Adrenal gland (tissue), 12 donors: ENCODE results near the gene PCDHA2. TPM values are rescaled to one million over a fixed set of nuclear protein-coding genes. Genes with fewer than 3 reads are reported as not detected.

Source experiments
- DNase-seq, 7 donors: peaks; one replicate each; pipeline ENCODE4 v3.0.0-alpha.2; 2019 to 2020
- H3K27ac ChIP-seq, 5 donors: fragments of 200-600 bp; sonication (generic) in 4 of 5; 1 replicate in 3 of 5; 2 replicates in 2 of 5; pipeline versions ENCODE4 v1.5.1 to v1.8.0; 2016 to 2020; ENCODE audit warnings: mild to moderate bottlenecking in 1 of 5
- H3K27me3 ChIP-seq: fragments of 200-600 bp; 2 replicates; pipeline ENCODE4 v1.8.0; 2021
- H3K36me3 ChIP-seq, 2 donors: fragments of 200-600 bp; replicated peaks in 1 of 2; 1 replicate in 1 of 2; 2 replicates in 1 of 2; pipeline versions ENCODE4 v1.5.1 to v1.8.0; 2018 to 2022
- H3K4me1 ChIP-seq, 2 donors: fragments of 200-600 bp; replicated peaks in 1 of 2; 1 replicate in 1 of 2; 2 replicates in 1 of 2; pipeline versions ENCODE4 v1.5.1 to v1.8.0; 2018 to 2021
- H3K4me3 ChIP-seq, 4 donors: fragments of 200-600 bp; sonication (generic) in 3 of 4; one replicate each; pipeline ENCODE4 v1.5.1; 2016 to 2018
- H3K9me3 ChIP-seq, 3 donors: fragments of 200-600 bp; sonication (generic) in 1 of 3; replicated peaks in 1 of 3; 1 replicate in 2 of 3; 2 replicates in 1 of 3; pipeline versions ENCODE4 v1.5.1 to v1.8.0; 2016 to 2021
- CTCF ChIP-seq, 6 experiments: fragments of 450-650 bp in 4 of 6; fragments of 200-600 bp in 2 of 6; sonication (generic) in 1 of 6; IDR thresholded peaks; 1 replicate in 5 of 6; 2 replicates in 1 of 6; pipeline versions ENCODE4 v1.5.1 to v1.8.0; 2016 to 2021; ENCODE audit warnings: antibody characterized with exemption in 6 of 6, mild to moderate bottlenecking in 2 of 6, moderate library complexity in 1 of 6
- POLR2A ChIP-seq, 2 donors: fragments of 450-650 bp; IDR thresholded peaks; one replicate each; pipeline ENCODE4 v1.6.1; 2017; ENCODE audit warnings: antibody characterized with exemption in 2 of 2, mild to moderate bottlenecking in 2 of 2, moderate library complexity in 1 of 2
- WGBS, 4 donors: extraction: QIAGEN DNeasy Blood & Tissue Kit in 2 of 4; methylation state at CpG; one replicate each; pipeline versions ENCODE4 v1.1.5 to v1.1.7; 2013 to 2017; 5-methylcytosine and 5-hydroxymethylcytosine counted together
- intact Hi-C, 2 donors: fragments of 100-400 bp; cut with DNase I; formaldehyde crosslinking; loops; one replicate each; pipeline versions ENCODE4 v1.14.1 to v1.15.0; 2022 to 2023
- polyA plus RNA-seq, 3 donors: library from polyadenylated mRNA; stranded (reverse); fragments of 200-250 nt in 2 of 3; fragments of 350-450 nt in 1 of 3; fragmentation: Illumina TruSeq in 1 of 3; extraction: RNeasy Lipid Tissue Mini Kit (QIAGEN cat#74804) in 1 of 3; gene quantifications; one replicate each; pipeline ENCODE4 v1.2.3, GENCODE V29; 2013 to 2014
- total RNA-seq, 9 donors: library from RNA; depleted of rRNA in 4 of 9; stranded (reverse); fragments of >200 nt in 4 of 9; fragments of 120-200 nt in 1 of 9; fragmentation: NEBNext Ultra II Directional in 1 of 9; extraction: Animal tissue kit (Norgen Biotek cat#: 25700) in 1 of 9; gene quantifications; one replicate each; pipeline versions ENCODE4 v1.1.0 to v1.2.4, GENCODE V29; 2013 to 2023
- donor health status: healthy with polysubstance abuse.
- donor health status: Bipolar disorder and iron deficiency.
- donor health status: DM: yes; HTN: yes; CAD: no.
- donor health status: DM: no; HTN: no; CAD: no.
- donor health status: DM: no; HTN: no; CAD: no.
- donor health status: DM: yes; HTN: yes; CAD: no.

Gene PCDHA2
- total and polyA plus RNA-seq, 12 donors, result 0.03 to 0.28 (median 0.14) TPM; not detected in 6

GRCh38 chr5:140835622-140836510 lies 41.2 kb downstream of the PCDHA2 start:
- intact Hi-C loops, result no loop called here
- TF ChIP-seq POLR2A (IDR thresholded peaks at IDR 0.05) (no peak), CTCF (IDR thresholded peaks at IDR 0.05) (no peak)
- DNase-seq, result no peak
- no peaks in the 10 kb centered on the region for H3K9me3 ChIP-seq
- no peak overlapping the region for H3K27ac ChIP-seq
- H3K4me3 ChIP-seq, result no peak overlapping the region
- H3K27me3 ChIP-seq, result peaks cover 21% of the 10 kb centered on the region
- no peaks in the 10 kb centered on the region for H3K4me1 ChIP-seq
- no peaks in the 10 kb centered on the region for H3K36me3 ChIP-seq
- 32 to 49% (median 38%) methylated on average over 24 to 103 of the region's 103 CpGs for WGBS, 4 donors

- WGBS, 4 donors, result 13 to 26% (median 21%) methylated on average over 19 to 47 of the region's 47 CpGs
Observed at GRCh38 chr5:140840978-140841962, 46.6 kb downstream of the PCDHA2 start, which contains the start of gene PCDHA8. Gene PCDHA8 (plus strand): TSS chr5:140841187. CDS start chr5:140841322, 135 bp downstream.

GRCh38 chr5:140842798-140843733 lies 48.4 kb downstream of the PCDHA2 start:
- Histone ChIP-seq H3K36me3 (no peaks in the 10 kb centered on the region), H3K4me1 (no peaks in the 10 kb centered on the region), H3K9me3 (peaks cover 0 to 16% (median 0%) of the 10 kb centered on the region in 3 donors), H3K4me3 (no peak overlapping the region), H3K27me3 (peaks cover under 1% of the 10 kb centered on the region), H3K27ac (no peak overlapping the region)
- TF ChIP-seq CTCF (IDR thresholded peaks at IDR 0.05) (no peak), POLR2A (IDR thresholded peaks at IDR 0.05) (no peak)
- intact Hi-C loops, result no loop called here
- 35 to 49% (median 38%) methylated on average over 7 to 87 of the region's 87 CpGs; no CpG with 5 or more reads in 1 of the 4 donors for WGBS, 4 donors
- no peak for DNase-seq

More at GRCh38 chr5:140840978-140841962, 46.6 kb downstream of the PCDHA2 start, which contains the start of gene PCDHA8:
- DNase-seq, result no peak
- peak within 1 kb of the TSS in 1 of 4 donors; percentile 23 for H3K4me3 ChIP-seq
- H3K9me3 ChIP-seq, result peaks cover 0 to 13% (median 0%) of the 10 kb centered on the region in 3 donors
- intact Hi-C loops, result no loop called here
- peaks cover 5% of the 10 kb centered on the region for H3K27me3 ChIP-seq
- no peaks in the 10 kb centered on the region for H3K4me1 ChIP-seq
- H3K36me3 ChIP-seq, result no peaks in the 10 kb centered on the region
- no peak for TF ChIP-seq CTCF (IDR thresholded peaks at IDR 0.05)
- no peak for TF ChIP-seq POLR2A (IDR thresholded peaks at IDR 0.05)
- H3K27ac ChIP-seq, result no peak within 1 kb of the TSS

Other genes starting within 250 kb of the PCDHA2 start
- 10 to 100 TPM in 7 of 9 donors, 1 to 10 TPM in 2; 5.9 to 80.5 (median 40.0) TPM for gene EIF4EBP3, start 247.2 kb upstream of the PCDHA2 start, total RNA-seq
- 100 to 1,000 TPM in 2 of 3 donors, 1 to 10 TPM in 1; 7.9 to 158 (median 121) TPM for gene EIF4EBP3, start 247.2 kb upstream of the PCDHA2 start, polyA plus RNA-seq
- gene SRA1, start 237.4 kb upstream of the PCDHA2 start, total RNA-seq, result 100 to 1,000 TPM in 1 of 9 donors, 10 to 100 TPM in 8; 31.3 to 156 (median 46.0) TPM
- gene SRA1, start 237.4 kb upstream of the PCDHA2 start, polyA plus RNA-seq, result 100 to 1,000 TPM in 2 of 3 donors, 10 to 100 TPM in 1; 96.3 to 115 (median 101) TPM
- 10 to 100 TPM; 14.0 to 61.2 (median 35.5) TPM for gene APBB3, start 230.3 kb upstream of the PCDHA2 start, total RNA-seq
- gene APBB3, start 230.3 kb upstream of the PCDHA2 start, polyA plus RNA-seq, result 100 to 1,000 TPM in 2 of 3 donors, 10 to 100 TPM in 1; 25.6 to 163 (median 142) TPM
- gene SLC35A4, start 230.0 kb upstream of the PCDHA2 start, total RNA-seq, result 100 to 1,000 TPM in 3 of 9 donors, 10 to 100 TPM in 6; 17.3 to 133 (median 82.8) TPM
- gene SLC35A4, start 230.0 kb upstream of the PCDHA2 start, polyA plus RNA-seq, result 100 to 1,000 TPM in 1 of 3 donors, 10 to 100 TPM in 2; 42.1 to 135 (median 45.0) TPM
- gene CD14, start 161.7 kb upstream of the PCDHA2 start, total RNA-seq, result 100 to 1,000 TPM in 8 of 9 donors, 1 to 10 TPM in 1; 9.8 to 885 (median 316) TPM
- 100 to 1,000 TPM in 2 of 3 donors, 10 to 100 TPM in 1; 13.9 to 252 (median 101) TPM for gene CD14, start 161.7 kb upstream of the PCDHA2 start, polyA plus RNA-seq
- 100 to 1,000 TPM in 1 of 9 donors, 10 to 100 TPM in 7, 1 to 10 TPM in 1; 6.6 to 348 (median 29.5) TPM for gene TMCO6, start 155.4 kb upstream of the PCDHA2 start, total RNA-seq
- 10 to 100 TPM in 2 of 3 donors, 1 to 10 TPM in 1; 5.6 to 44.7 (median 25.3) TPM for gene TMCO6, start 155.4 kb upstream of the PCDHA2 start, polyA plus RNA-seq
- gene NDUFA2, start 147.2 kb upstream of the PCDHA2 start, total RNA-seq, result 100 to 1,000 TPM in 8 of 9 donors, 10 to 100 TPM in 1; 98.1 to 139 (median 115) TPM
- 100 to 1,000 TPM in 2 of 3 donors, 10 to 100 TPM in 1; 65.6 to 573 (median 367) TPM for gene NDUFA2, start 147.2 kb upstream of the PCDHA2 start, polyA plus RNA-seq
- 100 to 1,000 TPM in 4 of 9 donors, 10 to 100 TPM in 5; 65.7 to 478 (median 83.3) TPM for gene IK, start 147.0 kb upstream of the PCDHA2 start, total RNA-seq
- gene IK, start 147.0 kb upstream of the PCDHA2 start, polyA plus RNA-seq, result 100 to 1,000 TPM in 1 of 3 donors, 10 to 100 TPM in 2; 65.5 to 153 (median 97.5) TPM
- 10 to 100 TPM; 13.6 to 20.0 (median 17.1) TPM for gene WDR55, start 129.9 kb upstream of the PCDHA2 start, total RNA-seq
- gene WDR55, start 129.9 kb upstream of the PCDHA2 start, polyA plus RNA-seq, result 10 to 100 TPM; 13.3 to 20.8 (median 13.5) TPM
- gene DND1, start 121.3 kb upstream of the PCDHA2 start, total RNA-seq, result 1 to 10 TPM in 1 of 9 donors, under 1 TPM in 8; 0.19 to 3.6 (median 0.50) TPM
- gene DND1, start 121.3 kb upstream of the PCDHA2 start, polyA plus RNA-seq, result 1 to 10 TPM in 2 of 3 donors, under 1 TPM in 1; 0.18 to 3.1 (median 2.1) TPM
- gene HARS1, start 103.5 kb upstream of the PCDHA2 start, total RNA-seq, result 10 to 100 TPM; 36.4 to 80.6 (median 55.7) TPM
- 100 to 1,000 TPM in 1 of 3 donors, 10 to 100 TPM in 2; 92.3 to 111 (median 94.6) TPM for gene HARS1, start 103.5 kb upstream of the PCDHA2 start, polyA plus RNA-seq
- gene HARS2, start 103.4 kb upstream of the PCDHA2 start, total RNA-seq, result 10 to 100 TPM; 21.3 to 51.2 (median 32.9) TPM
- 10 to 100 TPM; 26.0 to 31.0 (median 28.6) TPM for gene HARS2, start 103.4 kb upstream of the PCDHA2 start, polyA plus RNA-seq
- gene ZMAT2, start 94.4 kb upstream of the PCDHA2 start, total RNA-seq, result 100 to 1,000 TPM in 1 of 9 donors, 10 to 100 TPM in 8; 24.6 to 122 (median 51.4) TPM
- gene ZMAT2, start 94.4 kb upstream of the PCDHA2 start, polyA plus RNA-seq, result 100 to 1,000 TPM in 1 of 3 donors, 10 to 100 TPM in 2; 42.1 to 113 (median 82.8) TPM
- under 1 TPM in 4 of 9 donors, not detected in 5; 0.07 to 0.20 (median 0.12) TPM for gene PCDHA1, start 8.7 kb upstream of the PCDHA2 start, total RNA-seq
- gene PCDHA1, start 8.7 kb upstream of the PCDHA2 start, polyA plus RNA-seq, result under 1 TPM; 0.05 to 0.08 (median 0.07) TPM
- gene PCDHA3, start 6.2 kb downstream of the PCDHA2 start, total RNA-seq, result 1 to 10 TPM in 1 of 9 donors, under 1 TPM in 6, not detected in 2; 0.10 to 1.4 (median 0.31) TPM
- gene PCDHA3, start 6.2 kb downstream of the PCDHA2 start, polyA plus RNA-seq, result 1 to 10 TPM in 1 of 3 donors, under 1 TPM in 2; 0.16 to 1.1 (median 0.24) TPM
- gene PCDHA4, start 12.2 kb downstream of the PCDHA2 start, total RNA-seq, result under 1 TPM; 0.04 to 0.96 (median 0.28) TPM
- gene PCDHA4, start 12.2 kb downstream of the PCDHA2 start, polyA plus RNA-seq, result under 1 TPM; 0.08 to 0.33 (median 0.10) TPM
- gene PCDHA5, start 26.8 kb downstream of the PCDHA2 start, total RNA-seq, result under 1 TPM in 7 of 9 donors, not detected in 2; 0.11 to 0.67 (median 0.17) TPM
- gene PCDHA5, start 26.8 kb downstream of the PCDHA2 start, polyA plus RNA-seq, result under 1 TPM; 0.07 to 0.62 (median 0.24) TPM
- gene PCDHA6, start 33.1 kb downstream of the PCDHA2 start, total RNA-seq, result 1 to 10 TPM in 1 of 9 donors, under 1 TPM in 7, not detected in 1; 0.14 to 1.1 (median 0.48) TPM
- gene PCDHA6, start 33.1 kb downstream of the PCDHA2 start, polyA plus RNA-seq, result under 1 TPM; 0.20 to 0.97 (median 0.32) TPM
- 1 to 10 TPM in 1 of 9 donors, under 1 TPM in 6, not detected in 2; 0.22 to 1.2 (median 0.35) TPM for gene PCDHA7, start 39.4 kb downstream of the PCDHA2 start, total RNA-seq
- under 1 TPM; 0.16 to 0.20 (median 0.20) TPM for gene PCDHA7, start 39.4 kb downstream of the PCDHA2 start, polyA plus RNA-seq
- under 1 TPM in 3 of 9 donors, not detected in 6; 0.14 to 0.18 (median 0.17) TPM for gene PCDHA8, start 46.3 kb downstream of the PCDHA2 start, total RNA-seq
- gene PCDHA8, start 46.3 kb downstream of the PCDHA2 start, polyA plus RNA-seq, result under 1 TPM; 0.03 to 0.16 (median 0.09) TPM
- under 1 TPM in 7 of 9 donors, not detected in 2; 0.04 to 0.39 (median 0.18) TPM for gene PCDHA9, start 53.5 kb downstream of the PCDHA2 start, total RNA-seq
- gene PCDHA9, start 53.5 kb downstream of the PCDHA2 start, polyA plus RNA-seq, result not detected
- gene PCDHA10, start 61.0 kb downstream of the PCDHA2 start, total RNA-seq, result 1 to 10 TPM in 3 of 9 donors, under 1 TPM in 6; 0.17 to 1.8 (median 0.48) TPM
- gene PCDHA10, start 61.0 kb downstream of the PCDHA2 start, polyA plus RNA-seq, result under 1 TPM; under 0.01 to 0.81 (median 0.32) TPM
- 1 to 10 TPM in 1 of 9 donors, under 1 TPM in 7, not detected in 1; 0.07 to 1.5 (median 0.35) TPM for gene PCDHA11, start 74.1 kb downstream of the PCDHA2 start, total RNA-seq
- gene PCDHA11, start 74.1 kb downstream of the PCDHA2 start, polyA plus RNA-seq, result under 1 TPM in 2 of 3 donors, not detected in 1; 0.48 to 0.51 TPM
- 1 to 10 TPM in 3 of 9 donors, under 1 TPM in 6; 0.25 to 1.9 (median 0.55) TPM for gene PCDHA12, start 80.5 kb downstream of the PCDHA2 start, total RNA-seq
- gene PCDHA12, start 80.5 kb downstream of the PCDHA2 start, polyA plus RNA-seq, result under 1 TPM; 0.17 to 0.32 (median 0.20) TPM
- under 1 TPM in 8 of 9 donors, not detected in 1; 0.12 to 0.98 (median 0.55) TPM for gene PCDHA13, start 87.3 kb downstream of the PCDHA2 start, total RNA-seq
- gene PCDHA13, start 87.3 kb downstream of the PCDHA2 start, polyA plus RNA-seq, result under 1 TPM; 0.13 to 0.32 (median 0.26) TPM
- 1 to 10 TPM in 2 of 9 donors, under 1 TPM in 7; 0.29 to 1.4 (median 0.70) TPM for gene PCDHAC1, start 131.4 kb downstream of the PCDHA2 start, total RNA-seq
- under 1 TPM; 0.10 to 0.81 (median 0.16) TPM for gene PCDHAC1, start 131.4 kb downstream of the PCDHA2 start, polyA plus RNA-seq
- gene PCDHAC2, start 171.6 kb downstream of the PCDHA2 start, total RNA-seq, result 1 to 10 TPM in 6 of 9 donors, under 1 TPM in 3; 0.30 to 6.1 (median 1.1) TPM
- gene PCDHAC2, start 171.6 kb downstream of the PCDHA2 start, polyA plus RNA-seq, result 1 to 10 TPM in 1 of 3 donors, under 1 TPM in 2; 0.07 to 6.5 (median 0.32) TPM